IPS-15b (cell line): Measurements from ENCODE around the gene COLGALT1.
"Not testable (repeated sequence)": the region's sequence is repeated elsewhere in the genome, so short reads cannot be mapped to it uniquely, and the experiment has no call there.

Experiments
- H3K27me3 ChIP-seq: one replicate; pipeline ENCODE4 v1.6.1; 2013; ENCODE audit warnings: low read length; ENCODE audit not compliant: control insufficient read depth, insufficient read depth
- H3K36me3 ChIP-seq: one replicate; pipeline ENCODE4 v1.6.1; 2013; ENCODE audit warnings: low read length; ENCODE audit not compliant: control insufficient read depth, insufficient read depth
- H3K4me1 ChIP-seq: one replicate; pipeline ENCODE4 v1.6.1; 2013; ENCODE audit warnings: mild to moderate bottlenecking, low read length; ENCODE audit not compliant: control insufficient read depth, insufficient read depth
- H3K4me3 ChIP-seq: one replicate; pipeline ENCODE4 v1.5.1; 2013; ENCODE audit warnings: low read depth, low read length
- H3K9ac ChIP-seq: one replicate; pipeline ENCODE4 v1.6.1; 2013; ENCODE audit warnings: low read depth, mild to moderate bottlenecking, low read length
- H3K9me3 ChIP-seq: one replicate; pipeline ENCODE4 v1.6.1; 2013; ENCODE audit warnings: mild to moderate bottlenecking, low read length; ENCODE audit not compliant: control insufficient read depth, insufficient read depth

COLGALT1 gene

DNA sequence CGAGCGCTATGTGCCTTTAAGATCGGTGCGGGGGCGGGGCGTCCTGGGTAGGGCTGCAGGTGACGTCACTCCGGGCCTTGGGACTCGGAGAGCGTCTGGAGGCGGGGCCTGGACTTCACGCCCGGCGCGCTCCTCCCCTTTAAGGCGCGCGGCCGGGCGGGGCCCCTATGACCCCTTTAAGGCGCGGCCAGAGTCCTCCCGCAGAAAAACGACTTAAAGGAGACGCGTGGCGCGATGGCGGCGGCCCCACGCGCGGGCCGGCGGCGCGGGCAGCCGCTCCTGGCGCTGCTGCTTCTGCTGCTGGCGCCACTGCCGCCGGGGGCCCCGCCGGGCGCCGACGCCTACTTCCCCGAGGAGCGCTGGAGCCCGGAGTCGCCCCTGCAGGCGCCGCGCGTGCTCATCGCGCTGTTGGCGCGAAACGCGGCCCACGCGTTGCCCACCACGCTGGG lies at the start of gene COLGALT1:
TSS of gene COLGALT1 (plus strand) at position 170 of the 449 bp plus-strand sequence. CDS start at position 235, 65 bp downstream.
- H3K36me3 ChIP-seq = peaks cover 5% of the 10 kb centered on the region
- H3K9ac ChIP-seq = no peak within 1 kb of the TSS
- H3K4me3 ChIP-seq = peak within 1 kb of the TSS; percentile 72
- no peaks in the 10 kb centered on the region for H3K9me3 ChIP-seq
- no peaks in the 10 kb centered on the region for H3K4me1 ChIP-seq
- H3K27me3 ChIP-seq = peaks cover 6% of the 10 kb centered on the region

DNA sequence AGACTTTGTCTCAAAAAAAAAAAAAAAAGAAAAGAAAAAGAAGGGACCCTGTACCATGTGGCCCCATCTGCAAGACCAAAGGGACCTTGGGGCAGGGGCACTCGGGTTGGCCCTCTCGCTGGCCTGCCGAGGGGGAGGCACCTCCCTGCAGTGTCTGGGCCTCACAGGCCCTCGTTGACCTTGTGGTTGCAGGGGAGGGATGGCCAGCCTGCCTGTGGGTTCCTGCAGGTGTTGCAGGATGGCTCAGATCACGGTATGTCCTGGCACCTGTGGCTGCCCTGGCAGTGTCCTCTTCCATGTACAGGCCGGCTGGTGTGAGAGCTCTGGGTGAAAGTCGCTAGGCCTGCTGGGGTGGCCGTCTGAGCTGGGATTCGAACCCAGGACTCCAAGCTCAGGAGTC lies 48.7 kb upstream of the COLGALT1 start:
- H3K27me3 ChIP-seq = no peaks in the 10 kb centered on the region
- no peak overlapping the region for H3K9ac ChIP-seq
- H3K36me3 ChIP-seq = no peaks in the 10 kb centered on the region
- H3K9me3 ChIP-seq = no peaks in the 10 kb centered on the region
- no peaks in the 10 kb centered on the region for H3K4me1 ChIP-seq
- no peak overlapping the region for H3K4me3 ChIP-seq

DNA sequence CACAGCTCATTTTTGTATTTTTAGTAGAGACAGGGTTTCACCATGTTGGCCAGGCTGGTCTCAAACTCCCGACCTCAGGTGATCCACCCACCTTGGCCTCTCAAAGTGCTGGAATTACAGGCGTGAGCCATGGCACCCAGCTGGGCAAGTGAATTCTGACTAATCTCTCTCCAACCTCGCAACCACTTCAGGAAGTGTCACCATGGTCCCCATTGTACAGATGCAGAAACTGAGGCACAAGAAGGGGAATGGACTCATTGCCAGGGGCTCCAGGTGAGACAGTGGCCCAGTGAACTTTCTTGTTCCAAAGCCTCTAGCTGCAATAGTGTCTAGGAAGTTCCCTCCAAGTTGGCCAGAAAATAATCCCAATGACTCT lies 46.9 kb upstream of the COLGALT1 start:
- H3K4me3 ChIP-seq, H3K9ac ChIP-seq, H3K27me3 ChIP-seq, H3K36me3 ChIP-seq, H3K9me3 ChIP-seq, H3K4me1 ChIP-seq: not testable (repeated sequence)

DNA sequence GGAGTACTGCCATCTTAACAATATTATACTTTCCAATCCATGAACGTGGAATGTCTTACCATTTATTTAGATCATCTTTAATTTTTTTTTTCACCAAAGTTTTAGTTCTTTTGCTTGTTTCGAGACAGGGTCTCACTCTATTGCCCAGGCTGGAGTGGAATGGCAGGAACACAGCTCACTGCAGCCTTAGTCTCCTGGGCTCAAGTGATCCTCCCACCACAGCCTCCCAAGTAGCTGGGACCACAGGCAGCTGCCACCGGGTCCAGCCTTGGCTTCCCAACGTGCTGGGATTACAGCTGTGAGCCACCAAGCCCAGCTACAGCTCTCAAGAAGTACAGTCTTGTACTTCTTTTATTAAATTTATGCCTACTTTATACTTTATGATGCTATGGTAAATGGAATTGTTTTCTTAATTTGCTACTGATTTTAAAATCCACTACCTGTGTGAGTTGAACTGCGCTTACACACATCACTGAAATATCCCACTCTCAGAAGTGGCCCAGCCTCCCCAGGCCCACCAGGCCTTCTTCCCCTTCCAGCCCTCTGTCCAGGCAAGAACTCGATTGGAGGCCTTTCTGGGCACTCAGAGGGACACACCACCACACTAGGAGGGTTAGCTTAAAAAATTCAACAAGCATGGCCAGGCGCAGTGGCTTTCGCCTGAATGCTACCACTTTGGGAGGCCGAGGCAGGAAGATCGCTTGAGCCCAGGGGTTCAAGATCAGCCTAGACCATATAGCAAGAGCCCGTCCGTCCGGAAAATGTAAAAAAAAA lies 45.0 kb upstream of the COLGALT1 start:
- Histone ChIP-seq H3K4me1 (peaks cover 3% of the 10 kb centered on the region), H3K27me3 (no peaks in the 10 kb centered on the region), H3K36me3 (peaks cover 2% of the 10 kb centered on the region), H3K4me3 (peak overlapping the region; percentile 88), H3K9me3 (no peaks in the 10 kb centered on the region), H3K9ac (peak overlapping the region; percentile 81)

DNA sequence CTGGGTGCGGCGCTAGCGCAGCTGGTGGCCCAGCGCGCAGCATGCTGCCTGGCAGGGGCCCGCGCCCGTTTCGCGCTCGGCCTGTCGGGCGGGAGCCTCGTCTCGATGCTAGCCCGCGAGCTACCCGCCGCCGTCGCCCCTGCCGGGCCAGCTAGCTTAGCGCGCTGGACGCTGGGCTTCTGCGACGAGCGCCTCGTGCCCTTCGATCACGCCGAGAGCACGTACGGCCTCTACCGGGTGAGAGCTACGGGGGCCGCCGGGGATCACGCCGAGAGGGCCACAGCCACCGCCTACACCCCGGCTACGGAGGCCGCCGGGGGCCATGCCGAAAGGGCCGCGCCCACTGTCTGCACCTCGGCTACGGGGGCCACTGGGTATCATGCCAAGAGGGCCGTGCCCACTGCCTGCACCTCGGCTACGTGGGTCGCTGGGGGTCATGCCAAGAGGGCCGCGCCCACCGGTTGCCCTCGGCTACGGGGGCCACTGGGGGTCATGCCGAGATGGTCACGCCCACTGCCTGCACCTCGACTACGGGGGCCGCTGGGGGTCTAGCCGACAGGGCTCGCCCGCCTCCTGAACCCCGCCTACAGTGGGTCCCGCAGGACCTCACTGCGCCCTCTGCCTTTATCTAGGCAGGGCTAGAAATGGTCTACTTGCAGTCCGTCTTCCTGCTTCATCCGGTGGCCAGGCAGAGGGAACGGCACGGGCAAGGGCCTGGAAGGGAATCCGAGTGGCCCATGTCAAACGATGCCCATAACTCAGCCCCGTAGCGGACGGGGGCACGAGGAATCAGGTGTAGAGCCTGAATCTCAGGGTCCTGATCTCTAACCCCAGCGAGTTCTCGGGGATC lies 43.5 kb upstream of the COLGALT1 start:
- Histone ChIP-seq H3K9ac (peak overlapping the region; percentile 83), H3K9me3 (no peaks in the 10 kb centered on the region), H3K36me3 (peaks cover 2% of the 10 kb centered on the region), H3K4me1 (peaks cover 3% of the 10 kb centered on the region), H3K27me3 (no peaks in the 10 kb centered on the region), H3K4me3 (peak overlapping the region; percentile 88)

DNA sequence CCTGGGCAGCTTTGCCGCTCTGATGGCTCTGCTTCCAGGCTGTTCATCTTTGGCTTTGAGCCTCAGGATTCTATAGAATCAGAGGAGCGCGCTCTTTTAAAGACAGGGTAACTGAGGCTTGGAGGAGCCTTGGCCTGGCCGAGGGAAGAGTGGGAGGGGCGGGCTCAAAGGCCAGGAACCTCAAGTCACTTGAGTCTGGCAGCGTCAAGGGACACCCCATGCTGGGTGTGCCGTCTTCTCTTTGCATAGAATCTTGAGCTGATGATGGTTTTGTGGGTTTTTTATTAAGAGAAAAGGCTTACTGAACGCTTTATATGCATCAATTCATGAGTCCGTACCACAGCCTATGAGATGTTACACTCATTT lies 42.9 kb upstream of the COLGALT1 start:
- H3K36me3 ChIP-seq = peaks cover 5% of the 10 kb centered on the region
- H3K27me3 ChIP-seq = no peaks in the 10 kb centered on the region
- H3K9me3 ChIP-seq = no peaks in the 10 kb centered on the region
- peaks cover 3% of the 10 kb centered on the region for H3K4me1 ChIP-seq
- H3K4me3 ChIP-seq = peak overlapping the region; percentile 88
- H3K9ac ChIP-seq = peak overlapping the region; percentile 68

DNA sequence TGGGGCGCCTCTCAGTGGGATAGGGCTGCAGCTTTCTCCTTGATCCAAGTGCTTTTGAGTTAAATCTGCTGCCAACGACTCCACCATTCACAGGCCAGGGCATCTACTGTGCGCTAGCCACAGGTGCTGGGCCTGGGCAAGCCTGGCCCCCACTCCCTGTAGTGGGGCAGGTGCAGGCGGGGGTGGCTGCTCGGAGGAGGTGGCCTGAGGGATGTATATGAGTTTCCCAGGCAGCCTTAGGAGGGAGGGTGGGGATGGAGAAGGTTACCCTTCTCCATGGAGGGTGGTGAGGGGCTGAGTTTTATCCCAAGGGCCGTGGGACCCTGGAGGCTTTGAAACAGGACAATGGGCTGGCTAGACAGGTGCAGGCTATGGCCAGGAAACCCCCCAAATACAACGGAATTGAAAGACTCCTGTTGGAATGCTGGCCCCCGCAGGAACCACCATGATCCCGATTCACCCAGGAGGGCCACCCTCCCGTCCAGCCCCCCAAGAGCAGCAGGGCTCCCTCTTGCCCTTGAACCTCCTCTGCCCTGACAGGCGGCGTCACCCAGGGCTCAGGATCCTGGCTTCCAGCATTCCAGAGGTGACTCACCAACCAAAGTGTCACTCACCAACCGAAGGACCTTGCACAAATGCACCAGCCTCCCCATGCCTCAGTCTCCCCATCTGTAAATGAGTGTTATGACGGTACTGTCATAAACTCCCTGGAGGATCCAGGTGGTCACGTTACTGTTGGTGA lies 39.9 kb upstream of the COLGALT1 start:
- H3K36me3 ChIP-seq = peaks cover 10% of the 10 kb centered on the region
- H3K9ac ChIP-seq = no peak overlapping the region
- no peak overlapping the region for H3K4me3 ChIP-seq
- H3K27me3 ChIP-seq = no peaks in the 10 kb centered on the region
- no peaks in the 10 kb centered on the region for H3K9me3 ChIP-seq
- peaks cover 3% of the 10 kb centered on the region for H3K4me1 ChIP-seq

DNA sequence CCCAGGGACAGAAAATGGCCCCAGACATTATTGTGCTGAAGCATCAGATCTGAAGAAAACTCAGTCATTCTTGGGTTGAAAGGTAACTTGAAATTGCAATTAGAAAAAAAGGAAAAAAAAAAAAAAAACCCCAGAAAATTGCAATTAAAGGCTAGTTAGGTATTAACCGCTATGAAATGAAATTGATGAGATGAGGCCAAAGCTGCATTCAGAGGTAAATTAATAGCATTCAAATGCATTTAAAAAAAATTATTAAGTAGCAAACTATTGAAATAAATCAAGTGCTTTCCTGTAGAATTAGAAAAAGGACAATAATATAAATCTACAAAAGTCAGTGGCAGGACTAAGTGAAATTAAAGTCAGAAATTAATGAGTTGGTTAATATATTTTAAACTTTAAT lies 37.6 kb upstream of the COLGALT1 start:
- Histone ChIP-seq H3K27me3 (no peaks in the 10 kb centered on the region), H3K4me1 (no peaks in the 10 kb centered on the region), H3K36me3 (peaks cover 11% of the 10 kb centered on the region), H3K9ac (no peak overlapping the region), H3K9me3 (no peaks in the 10 kb centered on the region), H3K4me3 (no peak overlapping the region)

DNA sequence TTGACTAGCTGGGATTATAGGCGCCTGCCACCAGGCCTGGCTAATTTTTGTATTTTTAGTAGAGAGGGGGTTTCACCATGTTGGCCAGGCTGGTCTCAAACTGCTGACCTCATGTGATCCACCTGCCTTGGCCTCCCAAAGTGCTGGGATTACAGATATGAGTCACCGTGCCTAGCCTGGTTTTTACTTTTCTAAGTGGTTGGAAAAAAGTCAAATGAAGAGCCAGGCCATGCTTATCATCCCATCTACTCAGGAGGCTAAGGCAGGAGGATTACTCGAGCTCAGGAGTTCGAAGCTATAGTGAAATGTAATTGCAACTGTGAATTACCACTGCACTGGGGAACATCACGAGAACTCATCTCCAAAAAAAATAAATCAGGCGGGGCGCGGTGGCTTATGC lies 36.8 kb upstream of the COLGALT1 start:
- not testable (repeated sequence) for H3K27me3 ChIP-seq, H3K9ac ChIP-seq, H3K4me1 ChIP-seq, H3K9me3 ChIP-seq, H3K4me3 ChIP-seq
- peaks cover 11% of the 10 kb centered on the region for H3K36me3 ChIP-seq

DNA sequence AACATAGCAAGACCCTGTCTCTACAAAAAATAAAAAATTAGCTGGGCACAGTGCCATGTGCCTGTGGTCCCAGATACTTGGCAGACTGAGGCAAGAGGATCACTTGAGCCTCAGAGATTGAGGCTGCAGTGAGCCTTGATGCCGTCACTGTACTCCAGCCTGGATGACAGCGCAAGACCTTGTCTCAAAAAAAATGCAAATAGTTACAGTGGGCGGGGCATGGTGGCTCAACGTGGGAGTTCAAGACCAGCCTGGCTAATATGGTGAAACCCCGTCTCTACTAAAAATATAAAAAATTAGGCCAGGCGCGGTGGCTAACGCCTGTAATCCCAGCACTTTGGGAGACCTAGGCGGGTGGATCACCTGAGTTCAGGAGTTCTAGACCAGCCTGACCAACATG lies 35.5 kb upstream of the COLGALT1 start:
- no peak overlapping the region for H3K4me3 ChIP-seq
- no peaks in the 10 kb centered on the region for H3K4me1 ChIP-seq
- no peaks in the 10 kb centered on the region for H3K9me3 ChIP-seq
- no peaks in the 10 kb centered on the region for H3K27me3 ChIP-seq
- H3K36me3 ChIP-seq = peaks cover 11% of the 10 kb centered on the region
- H3K9ac ChIP-seq = no peak overlapping the region

DNA sequence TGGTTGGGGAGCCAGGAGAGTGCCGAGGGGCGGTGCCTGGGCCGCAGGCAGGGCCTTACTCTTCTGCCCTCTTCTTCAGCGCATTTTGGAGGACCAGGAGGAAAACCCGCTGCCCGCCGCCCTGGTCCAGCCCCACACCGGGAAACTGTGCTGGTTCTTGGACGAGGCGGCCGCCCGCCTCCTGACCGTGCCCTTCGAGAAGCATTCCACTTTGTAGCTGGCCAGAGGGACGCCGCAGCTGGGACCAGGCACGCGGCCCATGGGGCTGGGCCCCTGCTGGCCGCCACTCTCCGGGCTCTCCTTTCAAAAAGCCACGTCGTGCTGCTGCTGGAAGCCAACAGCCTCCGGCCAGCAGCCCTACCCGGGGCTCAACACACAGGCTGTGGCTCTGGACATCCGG lies 34.6 kb upstream of the COLGALT1 start:
- Histone ChIP-seq H3K27me3 (no peaks in the 10 kb centered on the region), H3K4me1 (no peaks in the 10 kb centered on the region), H3K9ac (no peak overlapping the region), H3K4me3 (no peak overlapping the region), H3K36me3 (peaks cover 11% of the 10 kb centered on the region), H3K9me3 (no peaks in the 10 kb centered on the region)
